Esophagus squamous epithelium (tissue), 5 donors: Measurements from ENCODE around the gene CACNA2D3. TPM values are rescaled to one million over a fixed set of nuclear protein-coding genes. Genes with fewer than 3 reads are reported as not detected.

Source experiments
- DNase-seq: peaks from one replicate; lab custom pipeline; 2025; lab: John Stamatoyannopoulos, UW
- H3K27ac ChIP-seq, 4 donors: fragments of 200-600 bp; sonication (generic); one replicate each; pipeline ENCODE4 v1.5.1; 2016 to 2019; ENCODE audit warnings: mild to moderate bottlenecking in 1 of 4
- H3K27me3 ChIP-seq, 4 donors: fragments of 200-600 bp; sonication (generic); 1 replicate in 3 of 4; 2 replicates in 1 of 4; pipeline versions ENCODE4 v1.5.1 to v1.6.0; 2017 to 2021; ENCODE audit warnings: antibody characterized with exemption in 1 of 4
- H3K36me3 ChIP-seq, 3 donors: fragments of 200-600 bp; sonication (generic); one replicate each; pipeline ENCODE4 v1.5.1; 2016 to 2019
- H3K4me1 ChIP-seq, 3 donors: fragments of 200-600 bp; sonication (generic); one replicate each; pipeline ENCODE4 v1.5.1; 2017 to 2019
- H3K4me3 ChIP-seq, 4 donors: fragments of 200-600 bp; sonication (generic); 1 replicate in 3 of 4; 2 replicates in 1 of 4; pipeline ENCODE4 v1.5.1; 2016 to 2019; ENCODE audit warnings: mild to moderate bottlenecking in 2 of 4, moderate library complexity in 1 of 4
- H3K9me3 ChIP-seq, 3 donors: fragments of 200-600 bp; sonication (generic); one replicate each; pipeline ENCODE4 v1.5.1; 2016 to 2019
- CTCF ChIP-seq, 6 experiments: fragments of 450-650 bp in 4 of 6; fragments of 200-600 bp in 2 of 6; sonication (generic) in 2 of 6; IDR thresholded peaks; one replicate each; pipeline ENCODE4 v1.5.1; 2016 to 2019; ENCODE audit warnings: antibody characterized with exemption in 6 of 6, mild to moderate bottlenecking in 4 of 6, moderate library complexity in 4 of 6
- POLR2A ChIP-seq, 4 donors: fragments of 450-650 bp; IDR thresholded peaks; one replicate each; pipeline ENCODE4 v1.6.1; 2017; ENCODE audit warnings: antibody characterized with exemption in 4 of 4, mild to moderate bottlenecking in 4 of 4, moderate library complexity in 3 of 4
- WGBS, 2 donors: methylation state at CpG; one replicate each; pipeline ENCODE4 v1.1.5; 2018; 5-methylcytosine and 5-hydroxymethylcytosine counted together
- intact Hi-C: fragments of 100-400 bp; cut with DNase I; formaldehyde crosslinking; loops from one replicate; pipeline ENCODE4 v1.15.0; 2022
- total RNA-seq, 4 donors: library from RNA; depleted of rRNA; stranded (reverse); fragments of >200 nt; gene quantifications; one replicate each; pipeline ENCODE4 v1.1.0, GENCODE V29; 2016
- donor health status: DM: yes; HTN: yes; CAD: no.

CACNA2D3 gene
- total RNA-seq, 4 donors from 2014 or later = 1.2 to 7.1 (median 5.1) TPM

- H3K4me1 ChIP-seq = peaks cover 0 to 18% (median 5%) of the 10 kb centered on the region in 3 donors
- intact Hi-C loops = no loop called here
- no peak for DNase-seq
Observed at GRCh38 chr3:55000546-55000945, 878.2 kb downstream of the CACNA2D3 start.

GRCh38 chr3:55000953-55001352, 878.6 kb downstream of the CACNA2D3 start:
- DNase-seq = no peak
- no peaks in the 10 kb centered on the region for H3K9me3 ChIP-seq
- H3K27ac ChIP-seq = no peak overlapping the region
- no peak overlapping the region for H3K4me3 ChIP-seq
- WGBS, 2 donors = 82 to 86% methylated on average over 1 to 4 of the region's 4 CpGs
- intact Hi-C loops = no loop called here
- peaks cover 0 to 18% (median 5%) of the 10 kb centered on the region in 3 donors for H3K4me1 ChIP-seq
- no peaks in the 10 kb centered on the region for H3K27me3 ChIP-seq
- TF ChIP-seq POLR2A (IDR thresholded peaks at IDR 0.05) = no peak
- no peak for TF ChIP-seq CTCF (IDR thresholded peaks at IDR 0.05)
- no peaks in the 10 kb centered on the region for H3K36me3 ChIP-seq

More at GRCh38 chr3:55000546-55000945, 878.2 kb downstream of the CACNA2D3 start:
- Histone ChIP-seq H3K36me3 (no peaks in the 10 kb centered on the region), H3K27me3 (no peaks in the 10 kb centered on the region), H3K9me3 (no peaks in the 10 kb centered on the region), H3K27ac (no peak overlapping the region), H3K4me3 (no peak overlapping the region)
- no peak for TF ChIP-seq POLR2A (IDR thresholded peaks at IDR 0.05)
- TF ChIP-seq CTCF (IDR thresholded peaks at IDR 0.05) = no peak

GRCh38 chr3:55002416-55002930, 880.1 kb downstream of the CACNA2D3 start:
- no peak overlapping the region for H3K4me3 ChIP-seq
- H3K27me3 ChIP-seq = no peaks in the 10 kb centered on the region
- peaks cover 0 to 18% (median 5%) of the 10 kb centered on the region in 3 donors for H3K4me1 ChIP-seq
- intact Hi-C loops = no loop called here
- H3K36me3 ChIP-seq = no peaks in the 10 kb centered on the region
- no peaks in the 10 kb centered on the region for H3K9me3 ChIP-seq
- no peak for DNase-seq
- H3K27ac ChIP-seq = no peak overlapping the region
- TF ChIP-seq POLR2A (IDR thresholded peaks at IDR 0.05) (no peak), CTCF (IDR thresholded peaks at IDR 0.05) (no peak)
- WGBS, 2 donors = 78 to 80% methylated on average over 9 of the region's 9 CpGs

GRCh38 chr3:55006244-55006676, 883.9 kb downstream of the CACNA2D3 start:
- Histone ChIP-seq H3K36me3 (no peaks in the 10 kb centered on the region), H3K4me3 (no peak overlapping the region), H3K27ac (no peak overlapping the region), H3K27me3 (no peaks in the 10 kb centered on the region), H3K4me1 (no peaks in the 10 kb centered on the region), H3K9me3 (no peaks in the 10 kb centered on the region)
- WGBS, 2 donors = 59 to 69% methylated on average over 8 of the region's 8 CpGs
- intact Hi-C loops = no loop called here
- no peak for DNase-seq
- no peak for TF ChIP-seq CTCF (IDR thresholded peaks at IDR 0.05)
- no peak for TF ChIP-seq POLR2A (IDR thresholded peaks at IDR 0.05)

- DNase-seq = no peak
- no peaks in the 10 kb centered on the region for H3K27me3 ChIP-seq
- no peaks in the 10 kb centered on the region for H3K9me3 ChIP-seq
- 56 to 65% methylated on average over 1 of the region's 1 CpG for WGBS, 2 donors
- no peaks in the 10 kb centered on the region for H3K4me1 ChIP-seq
- TF ChIP-seq CTCF (IDR thresholded peaks at IDR 0.05) (no peak), POLR2A (IDR thresholded peaks at IDR 0.05) (no peak)
- H3K36me3 ChIP-seq = no peaks in the 10 kb centered on the region
- H3K4me3 ChIP-seq = no peak overlapping the region
- H3K27ac ChIP-seq = no peak overlapping the region
- intact Hi-C loops = no loop called here
Observed at GRCh38 chr3:55007971-55008370, 885.6 kb downstream of the CACNA2D3 start.
